HEK293T (cell line): ENCODE measurements around the gene CYP2C18.

ENCODE experiments used
- ARNT ChIP-seq: fragments of 450-650 bp; IDR thresholded peaks from 2 replicates; pipeline ENCODE4 v1.6.1; 2017; ENCODE audit warnings: mild to moderate bottlenecking
- BHLHE40 ChIP-seq: fragments of 450-650 bp; IDR thresholded peaks from 2 replicates; pipeline ENCODE4 v1.6.1; 2016; ENCODE audit warnings: mild to moderate bottlenecking, moderate library complexity, borderline replicate concordance
- CTBP1 ChIP-seq: fragments of 450-650 bp; IDR thresholded peaks from 2 replicates; pipeline ENCODE4 v1.6.1; 2016; ENCODE audit warnings: borderline replicate concordance
- FOXA1 ChIP-seq: fragments of 450-650 bp; IDR thresholded peaks from 2 replicates; pipeline ENCODE4 v1.6.1; 2016; ENCODE audit warnings: mild to moderate bottlenecking
- FOXK2 ChIP-seq: fragments of 450-650 bp; IDR thresholded peaks from 2 replicates; pipeline ENCODE4 v1.6.1; 2016; ENCODE audit warnings: mild to moderate bottlenecking
- NFRKB ChIP-seq: fragments of 450-650 bp; IDR thresholded peaks from 2 replicates; pipeline ENCODE4 v1.6.1; 2016; ENCODE audit warnings: mild to moderate bottlenecking, moderate library complexity
- SP1 ChIP-seq: fragments of 450-650 bp; IDR thresholded peaks from 2 replicates; pipeline ENCODE4 v1.6.1; 2017
- ZNF384 ChIP-seq: fragments of 450-650 bp; IDR thresholded peaks from 2 replicates; pipeline ENCODE4 v1.6.1; 2016

- TF ChIP-seq SP1 (no peak), NFRKB (no peak), BHLHE40 (no peak), FOXA1 (no peak), CTBP1 (no peak), ZNF384 (no peak), ARNT (no peak), FOXK2 (no peak)
These were observed 9.8 kb upstream of the CYP2C18 start for GRCh38 chr10:94673614-94674321.
